Measurements from ENCODE around the gene IPO4. TPM values are rescaled to one million over a fixed set of nuclear protein-coding genes. Genes with fewer than 3 reads are reported as not detected.

IPO4 gene
- total and polyA plus RNA-seq, 7 donors = 3.0 to 37.1 (median 12.8) TPM

- H3K4me3 ChIP-seq = peak overlapping the region; percentile 66 to 91 (median 84)
- DNase-seq = no peak
- intact Hi-C loops (cut with DNase I) = loop anchor here (2.0 kb wide), 1 partner anchor 18 kb away; the partner anchor contains the start of gene CHMP4A
- WGBS, 2 donors = 42 to 56% methylated on average over 8 of the region's 8 CpGs
- peak overlapping the region; percentile 86 to 98 (median 96) for H3K27ac ChIP-seq
- no peaks in the 10 kb centered on the region for H3K27me3 ChIP-seq
- no peak for TF ChIP-seq POLR2A (IDR thresholded peaks at IDR 0.05)
- H3K9me3 ChIP-seq = no peaks in the 10 kb centered on the region
- H3K4me1 ChIP-seq = peaks cover 0 to 31% (median 26%) of the 10 kb centered on the region in 4 donors
- H3K36me3 ChIP-seq = peaks cover 0 to 31% (median 16%) of the 10 kb centered on the region in 4 donors
Observed at GRCh38 chr14:24194873-24195185, 6.2 kb upstream of the IPO4 start.

GRCh38 chr14:24194186-24194872, 5.7 kb upstream of the IPO4 start:
- intact Hi-C loops (cut with DNase I) = loop anchor here (2.0 kb wide), 1 partner anchor 18 kb away; the partner anchor contains the start of gene CHMP4A
- TF ChIP-seq POLR2AphosphoS5 (IDR thresholded peaks at IDR 0.05) (no peak), POLR2A (IDR thresholded peaks at IDR 0.05) (no peak), EP300 (IDR thresholded peaks at IDR 0.05) (no peak), CTCF (IDR thresholded peaks at IDR 0.05) (no peak)
- Histone ChIP-seq H3K36me3 (peaks cover 0 to 32% (median 16%) of the 10 kb centered on the region in 4 donors), H3K27ac (peak overlapping the region; percentile 86 to 98 (median 96)), H3K9me3 (no peaks in the 10 kb centered on the region), H3K4me1 (peaks cover 0 to 31% (median 26%) of the 10 kb centered on the region in 4 donors), H3K27me3 (no peaks in the 10 kb centered on the region), H3K4me3 (peak overlapping the region; percentile 66 to 91 (median 84))
- no peak for DNase-seq
- WGBS, 2 donors = 86 to 91% methylated on average over 7 of the region's 7 CpGs

- 95 to 97% methylated on average over 15 of the region's 15 CpGs for WGBS, 2 donors
- Histone ChIP-seq H3K4me3 (no peak overlapping the region), H3K27ac (no peak overlapping the region), H3K4me1 (peaks cover 0 to 41% (median 35%) of the 10 kb centered on the region in 4 donors), H3K9me3 (no peaks in the 10 kb centered on the region), H3K27me3 (no peaks in the 10 kb centered on the region), H3K36me3 (peaks cover 0 to 32% (median 16%) of the 10 kb centered on the region in 4 donors)
- no peak for DNase-seq
- TF ChIP-seq POLR2A (IDR thresholded peaks at IDR 0.05) (no peak), CTCF (IDR thresholded peaks at IDR 0.05) (no peak), POLR2AphosphoS5 (IDR thresholded peaks at IDR 0.05) (no peak), EP300 (IDR thresholded peaks at IDR 0.05) (no peak)
- intact Hi-C loops (cut with DNase I) = no loop called here
Observed at GRCh38 chr14:24192933-24193332, 4.3 kb upstream of the IPO4 start.

GRCh38 chr14:24190416-24190815, 1.8 kb upstream of the IPO4 start:
- H3K4me3 ChIP-seq = no peak overlapping the region
- no peak overlapping the region for H3K27ac ChIP-seq
- WGBS, 2 donors = 93 to 96% methylated on average over 10 of the region's 10 CpGs
- intact Hi-C loops (cut with DNase I) = no loop called here
- no peak for DNase-seq
- H3K4me1 ChIP-seq = peaks cover 0 to 34% (median 29%) of the 10 kb centered on the region in 4 donors
- H3K36me3 ChIP-seq = peaks cover 0 to 46% (median 28%) of the 10 kb centered on the region in 4 donors
- no peaks in the 10 kb centered on the region for H3K27me3 ChIP-seq
- no peak for TF ChIP-seq CTCF (IDR thresholded peaks at IDR 0.05)
- no peak for TF ChIP-seq POLR2AphosphoS5 (IDR thresholded peaks at IDR 0.05)
- TF ChIP-seq POLR2A (IDR thresholded peaks at IDR 0.05) = no peak
- no peak for TF ChIP-seq EP300 (IDR thresholded peaks at IDR 0.05)
- H3K9me3 ChIP-seq = no peaks in the 10 kb centered on the region

- TF ChIP-seq EP300 (IDR thresholded peaks at IDR 0.05) (no peak), POLR2AphosphoS5 (IDR thresholded peaks at IDR 0.05) (no peak), CTCF (IDR thresholded peaks at IDR 0.05) (no peak), POLR2A (IDR thresholded peaks at IDR 0.05) (no peak)
- Histone ChIP-seq H3K27ac (peak overlapping the region; percentile 73 to 84 (median 76)), H3K4me3 (no peak overlapping the region), H3K36me3 (peaks cover 0 to 55% (median 34%) of the 10 kb centered on the region in 4 donors), H3K27me3 (no peaks in the 10 kb centered on the region), H3K9me3 (no peaks in the 10 kb centered on the region), H3K4me1 (peaks cover 0 to 28% (median 24%) of the 10 kb centered on the region in 4 donors)
- 95% methylated on average over 9 of the region's 9 CpGs for whole genome bisulfite sequencing, 2 donors
- DNase-seq = no peak
- intact Hi-C loops (cut with DNase I) = loop anchor here (2.0 kb wide), 1 partner anchor 29 kb away; the partner anchor contains the start of gene IRF9
Observed at GRCh38 chr14:24189460-24189859, 844 bp upstream of the IPO4 start.
